Pancreas (tissue), 10 donors: ENCODE data around the gene CCDC15. TPM values are rescaled to one million over a fixed set of nuclear protein-coding genes. Genes with fewer than 3 reads are reported as not detected.

Source experiments
- ATAC-seq, 4 donors: fragments of 200-7000 bp; cut with Tn5 transposase; one replicate each; pipeline versions ENCODE4 v1.8.0 to v1.9.1; 2020; ENCODE audit warnings: mild to moderate bottlenecking in 4 of 4, moderate library complexity in 4 of 4
- DNase-seq, 6 donors: peaks; one replicate each; pipeline ENCODE4 v3.0.0-alpha.2; 2020
- FAIRE-seq: peaks from 2 replicates; lab custom pipeline; 2012; peaks lifted over from hg19 to GRCh38; lab: Jason Lieb, UNC
- H3K27ac ChIP-seq, 4 donors: fragments of 200-600 bp; sonication (generic); 1 replicate in 3 of 4; 2 replicates in 1 of 4; pipeline versions ENCODE4 v1.5.0 to v1.8.0; 2020
- H3K27me3 ChIP-seq, 4 donors: fragments of 200-600 bp; one replicate each; pipeline ENCODE4 v1.8.0; 2021
- H3K36me3 ChIP-seq, 3 donors: fragments of 200-600 bp; sonication (generic) in 1 of 3; one replicate each; pipeline versions ENCODE4 v1.5.0 to v1.8.0; 2020 to 2021
- H3K4me1 ChIP-seq, 3 donors: fragments of 200-600 bp; one replicate each; pipeline ENCODE4 v1.8.0; 2021
- H3K4me3 ChIP-seq, 4 donors: fragments of 200-600 bp; sonication (generic) in 2 of 4; one replicate each; pipeline versions ENCODE4 v1.5.0 to v1.8.0; 2020 to 2021
- H3K9me3 ChIP-seq, 4 donors: fragments of 200-600 bp; one replicate each; pipeline ENCODE4 v1.8.0; 2021
- WGBS, 2 donors: extraction: QIAGEN DNeasy Blood & Tissue Kit; methylation state at CpG; one replicate each; pipeline ENCODE4 v1.1.7; 2013; 5-methylcytosine and 5-hydroxymethylcytosine counted together
- intact Hi-C, 3 donors: fragments of 100-400 bp; cut with DNase I; formaldehyde crosslinking; loops; one replicate each; pipeline versions ENCODE4 v1.11.1 to v1.14.2; 2022
- polyA plus RNA-seq, 2 donors: library from polyadenylated mRNA; stranded (reverse); fragments of 200-250 nt; gene quantifications; one replicate each; pipeline ENCODE4 v1.2.3, GENCODE V29; 2013
- total RNA-seq, 6 donors: library from RNA; stranded (reverse); fragmentation: NEBNext Ultra II Directional in 4 of 6; extraction: Animal tissue kit (Norgen Biotek cat#: 25700) in 4 of 6; gene quantifications; one replicate each; pipeline versions ENCODE4 v1.2.1 to v1.2.4, GENCODE V29; 2021 to 2023
- TF ChIP-seq, protein P1 (sequence below), 4 donors: fragments of 200-600 bp; sonication (generic) in 3 of 4; IDR thresholded peaks; one replicate each; pipeline versions ENCODE4 v1.5.0 to v1.8.0; 2021; ENCODE audit warnings: antibody characterized with exemption in 4 of 4
- donor health status: healthy with polysubstance abuse.
- donor health status: DM: no; HTN: no; CAD: no; lungs with moderate emphysema.
- donor health status: DM: no; HTN: no; CAD: no.
- donor health status: control.
- donor health status: control.
- donor health status: Bipolar disorder and iron deficiency.
- donor health status: DM: yes; HTN: yes; CAD: no.
- donor health status: DM: no; HTN: no; CAD: no.
- donor health status: DM: no; HTN: no; CAD: no.
- donor health status: DM: yes; HTN: yes; CAD: no.

CCDC15 gene
- total and polyA plus RNA-seq, 8 donors = 0.23 to 1.4 (median 0.73) TPM

DNA sequence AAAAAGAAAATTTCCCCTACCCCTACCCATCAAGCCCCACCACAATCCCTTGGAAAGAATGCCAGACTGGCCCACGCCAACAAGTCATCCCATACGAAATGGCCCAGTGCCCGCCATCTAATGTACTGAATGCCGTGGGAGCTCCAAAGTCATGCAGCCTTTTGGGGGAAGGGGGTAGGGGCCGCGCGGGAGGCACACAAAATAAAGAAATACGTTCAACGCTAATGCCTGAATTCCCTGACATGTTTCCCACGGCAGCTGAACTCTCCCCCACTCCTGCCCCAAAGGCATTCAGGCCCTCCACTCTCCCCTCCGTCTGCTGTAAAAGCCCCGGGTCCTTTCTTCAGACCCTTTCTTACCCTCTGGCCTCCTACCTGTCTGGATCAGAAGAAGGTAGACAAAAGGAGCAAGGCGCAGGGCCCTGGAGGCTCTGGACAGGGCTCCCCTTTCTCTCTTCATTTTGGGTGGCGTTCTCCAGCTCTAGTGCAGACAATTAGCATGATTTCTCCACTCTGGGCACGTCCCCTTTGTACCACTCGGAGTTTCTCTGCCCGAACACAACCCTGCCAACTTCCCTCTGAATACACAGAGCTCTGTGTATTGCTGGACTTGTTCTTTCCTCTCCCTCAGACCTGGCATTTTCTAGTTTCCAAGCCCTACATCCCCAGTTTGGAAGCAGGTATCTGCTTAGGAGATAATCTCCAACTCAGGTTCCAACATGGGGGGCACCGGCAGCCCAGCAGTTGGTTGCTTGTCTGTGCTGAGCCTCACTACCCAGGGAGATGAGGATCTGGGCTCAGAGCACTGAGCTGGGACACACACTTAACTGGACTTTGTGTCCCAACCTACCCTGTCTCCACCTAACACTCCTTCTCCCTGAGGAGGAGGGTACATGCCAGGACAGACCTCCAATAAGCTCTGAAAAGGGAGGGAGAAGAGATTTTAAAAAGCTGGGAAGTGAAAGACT lies 18.2 kb upstream of the CCDC15 start, which contains the start of gene HEPACAM:
Gene HEPACAM, minus strand, starts transcription at position 500 of the 967 bp plus-strand sequence. Its CDS starts 41 bp downstream, at position 459.
- TF ChIP-seq, protein P1, sequence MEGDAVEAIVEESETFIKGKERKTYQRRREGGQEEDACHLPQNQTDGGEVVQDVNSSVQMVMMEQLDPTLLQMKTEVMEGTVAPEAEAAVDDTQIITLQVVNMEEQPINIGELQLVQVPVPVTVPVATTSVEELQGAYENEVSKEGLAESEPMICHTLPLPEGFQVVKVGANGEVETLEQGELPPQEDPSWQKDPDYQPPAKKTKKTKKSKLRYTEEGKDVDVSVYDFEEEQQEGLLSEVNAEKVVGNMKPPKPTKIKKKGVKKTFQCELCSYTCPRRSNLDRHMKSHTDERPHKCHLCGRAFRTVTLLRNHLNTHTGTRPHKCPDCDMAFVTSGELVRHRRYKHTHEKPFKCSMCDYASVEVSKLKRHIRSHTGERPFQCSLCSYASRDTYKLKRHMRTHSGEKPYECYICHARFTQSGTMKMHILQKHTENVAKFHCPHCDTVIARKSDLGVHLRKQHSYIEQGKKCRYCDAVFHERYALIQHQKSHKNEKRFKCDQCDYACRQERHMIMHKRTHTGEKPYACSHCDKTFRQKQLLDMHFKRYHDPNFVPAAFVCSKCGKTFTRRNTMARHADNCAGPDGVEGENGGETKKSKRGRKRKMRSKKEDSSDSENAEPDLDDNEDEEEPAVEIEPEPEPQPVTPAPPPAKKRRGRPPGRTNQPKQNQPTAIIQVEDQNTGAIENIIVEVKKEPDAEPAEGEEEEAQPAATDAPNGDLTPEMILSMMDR (IDR thresholded peaks at IDR 0.05) = no peak
- peaks cover 0 to 3% (median 0%) of the 10 kb centered on the region in 4 donors for H3K27me3 ChIP-seq
- H3K9me3 ChIP-seq = no peaks in the 10 kb centered on the region
- no peak within 1 kb of the TSS for H3K27ac ChIP-seq
- no peak for DNase-seq
- FAIRE-seq = no peak
- WGBS, 2 donors = 68 to 77% methylated on average over 18 of the region's 18 CpGs
- H3K4me3 ChIP-seq = no peak within 1 kb of the TSS
- H3K36me3 ChIP-seq = no peaks in the 10 kb centered on the region
- no peaks in the 10 kb centered on the region for H3K4me1 ChIP-seq
- ATAC-seq = no peak
- intact Hi-C loops = no loop called here

DNA sequence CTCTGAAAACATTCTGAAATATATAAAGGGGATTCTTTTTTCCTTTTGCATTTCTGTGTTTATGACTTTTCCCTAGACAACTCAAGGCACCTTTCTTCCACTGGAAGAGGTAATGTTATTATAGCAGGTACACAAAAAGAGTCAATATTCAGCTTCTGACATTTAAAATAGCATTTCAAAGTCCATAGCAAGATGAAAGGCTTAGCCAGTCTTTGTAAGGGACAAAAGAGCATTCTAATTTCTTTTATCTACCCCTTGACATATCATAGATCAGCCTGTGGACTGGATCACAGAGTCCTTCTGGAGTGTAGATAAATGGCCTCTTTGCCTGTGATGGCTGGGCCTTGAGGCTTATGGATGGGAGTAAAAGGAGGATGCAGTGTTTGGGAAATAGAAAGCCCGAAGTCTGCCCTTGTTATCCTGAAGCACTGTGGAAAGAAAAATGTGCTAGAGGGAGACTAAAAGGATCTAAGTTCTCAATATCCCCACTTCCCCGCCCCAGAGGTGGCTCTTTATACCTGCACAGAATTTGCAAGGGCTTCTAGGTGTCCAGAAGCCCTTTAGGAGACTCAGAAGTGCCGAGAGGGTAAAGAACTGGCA lies 16.6 kb upstream of the CCDC15 start:
- Histone ChIP-seq H3K4me3 (no peak overlapping the region), H3K9me3 (no peaks in the 10 kb centered on the region), H3K36me3 (no peaks in the 10 kb centered on the region), H3K4me1 (no peaks in the 10 kb centered on the region), H3K27ac (no peak overlapping the region), H3K27me3 (peaks cover 0 to 3% (median 0%) of the 10 kb centered on the region in 4 donors)
- no peak for DNase-seq
- FAIRE-seq = no peak
- 54 to 74% methylated on average over 3 of the region's 3 CpGs for WGBS, 2 donors
- ATAC-seq = no peak
- intact Hi-C loops = no loop called here
- TF ChIP-seq, protein P1 (IDR thresholded peaks at IDR 0.05) = no peak

GRCh38 chr11:124938206-124938765 lies 15.7 kb upstream of the CCDC15 start:
- ATAC-seq (no peak), DNase-seq (no peak), FAIRE-seq (no peak)
- Histone ChIP-seq H3K36me3 (no peaks in the 10 kb centered on the region), H3K4me3 (no peak overlapping the region), H3K4me1 (no peaks in the 10 kb centered on the region), H3K27ac (no peak overlapping the region), H3K9me3 (no peaks in the 10 kb centered on the region), H3K27me3 (peaks cover 0 to 2% (median 0%) of the 10 kb centered on the region in 4 donors)
- TF ChIP-seq, protein P1 (IDR thresholded peaks at IDR 0.05) = no peak
- intact Hi-C loops = no loop called here
- 54 to 62% methylated on average over 6 of the region's 6 CpGs for WGBS, 2 donors

DNA sequence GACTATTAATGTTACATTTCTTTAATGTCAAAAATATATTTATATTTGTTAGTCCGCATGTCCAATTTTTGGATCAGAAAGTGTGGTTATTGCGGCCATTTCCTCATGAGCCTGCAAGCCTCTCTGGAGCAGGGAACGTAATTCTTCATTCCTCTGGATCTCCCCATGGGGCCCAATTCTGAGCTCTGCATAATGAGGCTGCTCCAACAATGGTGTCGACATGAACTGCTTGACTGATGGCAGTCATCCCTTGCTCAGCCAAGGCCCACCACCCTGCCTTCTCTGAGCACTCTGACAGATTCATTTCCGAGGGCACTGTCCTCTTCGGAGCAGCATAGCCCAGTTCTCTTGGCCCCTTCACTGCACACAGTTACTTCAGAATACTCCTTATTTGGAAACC lies 15.0 kb upstream of the CCDC15 start:
- ATAC-seq = no peak
- FAIRE-seq = no peak
- Histone ChIP-seq H3K27me3 (no peaks in the 10 kb centered on the region), H3K27ac (no peak overlapping the region), H3K4me3 (no peak overlapping the region), H3K4me1 (no peaks in the 10 kb centered on the region), H3K36me3 (no peaks in the 10 kb centered on the region), H3K9me3 (no peaks in the 10 kb centered on the region)
- TF ChIP-seq, protein P1 (IDR thresholded peaks at IDR 0.05) = no peak
- intact Hi-C loops = no loop called here
- WGBS, 2 donors = 67 to 74% methylated on average over 6 of the region's 6 CpGs
- no peak for DNase-seq
